HG03039 (cell line): ENCODE data around the gene B3GNT3.
A peak's percentile ranks its signal among the peaks of the same experiment; 100 is the strongest.
"Not testable (repeated sequence)": the region's sequence is repeated elsewhere in the genome, so short reads cannot be mapped to it uniquely, and the experiment has no call there.

Experiments used
- ATAC-seq: cut with Tn5 transposase; IDR thresholded peaks from one replicate; pipeline ENCODE4 v1.9.1; 2021; ENCODE audit warnings: mild to moderate bottlenecking, moderate library complexity; ENCODE audit not compliant: unreplicated experiment

The B3GNT3 gene

GRCh38 chr19:17766543-17767131, 28.3 kb upstream of the B3GNT3 start:
- ATAC-seq, result no peak

DNA sequence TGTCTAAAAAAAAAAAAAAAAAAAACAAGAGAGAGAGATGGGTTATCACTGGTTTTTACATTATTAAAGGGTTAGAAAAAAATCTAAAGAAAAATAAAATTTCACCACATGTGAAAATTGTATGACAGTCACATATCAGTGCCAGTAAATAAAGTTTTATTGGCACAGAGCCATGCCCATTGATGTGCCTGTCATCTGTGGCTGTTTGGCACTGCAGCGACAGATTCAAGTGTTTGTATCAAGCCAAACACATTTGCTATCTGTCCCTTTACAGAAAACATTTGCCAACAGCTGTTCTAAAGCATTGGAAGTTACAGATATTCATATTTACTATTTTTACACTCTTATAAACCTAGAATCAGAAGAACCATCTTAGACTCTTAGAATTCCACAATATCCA, 27.4 kb upstream of the B3GNT3 start:
- no peak for ATAC-seq

- no peak for ATAC-seq
Observed at GRCh38 chr19:17770613-17771012, 24.3 kb upstream of the B3GNT3 start.

- no peak for ATAC-seq
Observed at GRCh38 chr19:17772172-17772571, 22.8 kb upstream of the B3GNT3 start.

GRCh38 chr19:17775245-17775927, 19.6 kb upstream of the B3GNT3 start:
- ATAC-seq, result no peak

GRCh38 chr19:17775991-17776803, 18.7 kb upstream of the B3GNT3 start:
- peak; percentile 49 for ATAC-seq

DNA sequence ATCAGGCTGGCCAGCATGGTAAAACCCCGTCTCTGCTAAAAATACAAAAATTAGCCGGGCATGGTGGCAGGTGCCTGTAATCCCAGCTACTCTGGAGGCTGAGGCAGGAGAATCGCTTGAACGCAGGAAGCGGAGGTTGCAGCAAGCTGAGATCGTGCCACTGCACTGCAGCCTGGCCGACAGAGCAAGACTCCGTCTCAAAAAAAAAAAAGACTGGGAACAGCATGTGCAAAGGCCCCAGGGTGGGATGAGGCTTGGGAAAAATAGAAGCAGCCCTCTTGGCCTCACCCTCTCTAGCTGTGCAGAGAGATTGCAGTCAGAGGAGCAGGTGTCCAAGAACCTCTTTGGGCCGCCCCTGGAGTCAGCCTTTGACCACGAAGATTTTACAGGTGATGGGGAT, 17.1 kb upstream of the B3GNT3 start:
- not testable (repeated sequence) for ATAC-seq

- ATAC-seq, result no peak
Observed at GRCh38 chr19:17778251-17778967, 16.5 kb upstream of the B3GNT3 start.

GRCh38 chr19:17778968-17779929, 15.7 kb upstream of the B3GNT3 start:
- no peak for ATAC-seq

DNA sequence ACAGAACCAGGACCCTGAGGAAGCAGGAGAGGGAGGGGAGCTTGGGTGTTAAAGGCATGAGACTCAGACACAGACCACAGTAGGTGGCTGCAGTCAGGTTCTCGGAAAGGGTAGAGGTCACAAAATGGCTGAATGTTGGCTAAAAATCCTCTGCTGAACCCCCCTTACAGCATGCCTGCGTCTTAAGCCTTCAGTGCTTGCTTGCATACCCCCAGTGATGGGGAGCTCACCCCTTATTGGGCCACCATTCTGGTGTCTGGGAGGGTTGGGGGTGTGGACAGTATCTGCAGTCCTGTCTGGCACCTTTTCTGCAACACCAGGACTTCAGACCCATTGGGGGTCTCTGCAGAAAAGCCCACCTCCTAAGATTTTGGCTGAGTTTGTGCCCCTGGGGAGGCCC, 14.2 kb upstream of the B3GNT3 start:
- no peak for ATAC-seq

- not testable (repeated sequence) for ATAC-seq
Observed at GRCh38 chr19:17783721-17784120, 11.2 kb upstream of the B3GNT3 start.

DNA sequence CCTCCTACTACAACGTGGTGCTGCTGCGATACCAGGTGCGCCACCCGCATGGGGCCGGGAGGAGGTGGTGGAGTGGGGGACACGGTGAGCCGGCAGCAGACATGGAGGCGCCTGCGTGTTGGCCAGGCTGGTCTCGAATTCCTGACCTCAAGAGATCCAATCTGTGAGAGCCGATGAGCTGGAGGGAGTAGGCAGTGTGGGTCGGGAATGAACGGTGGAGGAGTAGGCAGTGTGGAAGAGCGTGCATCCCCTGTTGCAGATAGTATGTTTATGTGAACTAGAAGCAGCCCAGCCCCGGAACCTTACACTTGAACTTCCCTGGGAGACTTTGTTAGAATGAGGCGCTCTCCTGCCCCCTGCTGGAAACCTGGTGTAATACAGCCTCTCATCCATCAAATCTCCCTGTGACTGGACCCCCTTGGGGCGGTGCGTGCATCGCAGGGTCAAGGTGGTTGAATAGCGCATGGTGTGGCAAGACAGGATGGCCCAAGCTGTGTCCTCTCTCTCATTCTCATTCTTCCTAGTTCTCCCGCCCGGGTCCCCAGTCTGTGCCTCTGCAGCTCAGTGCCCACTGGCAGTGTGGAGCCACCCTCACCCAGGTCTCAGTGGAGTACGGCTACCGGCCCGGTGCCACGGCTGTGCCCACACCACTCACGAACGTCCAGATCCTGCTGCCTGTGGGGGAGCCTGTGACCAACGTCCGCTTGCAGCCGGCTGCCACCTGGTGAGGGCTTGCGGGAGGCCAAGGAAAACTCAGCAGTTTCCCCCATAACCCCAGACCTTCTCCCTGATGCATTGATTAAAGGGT, 10.5 kb upstream of the B3GNT3 start:
- ATAC-seq, result no peak

GRCh38 chr19:17787274-17787913, 7.5 kb upstream of the B3GNT3 start:
- no peak for ATAC-seq

DNA sequence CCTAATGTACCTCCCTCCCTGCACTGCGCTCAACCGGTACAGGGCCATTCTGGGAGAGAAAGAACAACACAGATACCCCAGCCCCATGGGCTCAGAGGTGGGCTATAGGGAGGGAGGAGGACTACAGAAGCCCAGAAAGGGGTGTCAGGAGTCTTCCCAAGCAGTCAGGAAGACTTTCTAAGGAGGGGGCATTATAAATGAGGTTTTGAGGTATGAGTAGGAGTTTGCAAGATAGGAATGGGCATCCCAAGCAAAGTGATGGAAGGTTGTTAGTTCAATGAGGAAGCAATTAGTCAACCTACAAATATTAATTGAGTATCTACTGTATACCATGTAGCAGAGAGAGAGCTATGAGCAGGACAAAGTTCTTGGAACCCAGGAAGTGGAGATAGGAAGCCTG, 6.3 kb upstream of the B3GNT3 start:
- ATAC-seq, result no peak

DNA sequence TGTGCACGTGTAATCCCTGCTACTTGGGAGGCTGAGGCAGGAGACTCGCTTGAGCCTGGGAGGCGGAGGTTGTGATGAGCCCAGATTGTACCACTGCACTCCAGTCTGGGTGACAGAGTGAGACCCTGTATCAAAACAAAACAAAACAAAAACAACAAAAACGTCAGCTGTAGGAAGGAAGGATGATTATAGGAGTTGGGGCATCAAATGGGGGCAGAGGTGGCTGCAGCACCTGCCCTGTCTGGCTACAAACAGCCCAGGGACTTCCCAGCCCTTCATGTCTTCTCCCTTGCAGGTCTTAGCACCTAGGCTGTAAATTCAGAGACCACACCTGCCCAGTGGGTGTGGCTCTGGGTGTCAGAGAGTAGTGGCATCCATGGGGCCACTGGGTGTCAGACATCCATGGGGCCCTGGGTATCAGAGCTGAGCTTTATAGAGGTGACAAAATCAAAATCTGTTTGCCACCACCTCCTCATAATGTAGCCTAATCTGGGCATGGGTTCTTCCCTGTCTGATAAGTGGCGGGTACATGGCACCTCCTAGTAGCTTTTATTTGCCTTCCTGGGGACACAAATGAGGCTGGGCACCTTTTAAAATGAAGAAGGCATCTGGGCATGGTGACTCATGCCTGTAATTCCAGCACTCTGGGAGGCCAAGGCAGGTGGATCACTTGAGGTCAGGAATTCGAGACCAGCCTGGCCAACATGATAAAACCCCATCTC, 4.7 kb upstream of the B3GNT3 start:
- no peak for ATAC-seq

DNA sequence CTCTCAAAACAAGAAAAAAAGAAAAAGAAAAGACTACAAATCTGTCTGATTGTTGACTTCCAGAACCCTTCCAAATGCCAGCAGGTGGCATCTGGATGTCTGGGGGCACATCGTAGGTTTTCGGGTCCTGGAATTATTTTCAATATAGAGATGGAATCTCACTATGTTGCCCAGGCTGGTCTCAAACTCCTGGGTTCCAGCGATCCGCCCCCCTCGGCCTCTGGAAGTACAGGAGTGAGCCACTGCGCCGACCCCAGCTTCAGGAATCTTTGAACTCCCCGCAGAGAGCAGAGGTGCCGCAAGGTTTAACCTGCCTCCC, 567 bp upstream of the B3GNT3 start:
- no peak for ATAC-seq

DNA sequence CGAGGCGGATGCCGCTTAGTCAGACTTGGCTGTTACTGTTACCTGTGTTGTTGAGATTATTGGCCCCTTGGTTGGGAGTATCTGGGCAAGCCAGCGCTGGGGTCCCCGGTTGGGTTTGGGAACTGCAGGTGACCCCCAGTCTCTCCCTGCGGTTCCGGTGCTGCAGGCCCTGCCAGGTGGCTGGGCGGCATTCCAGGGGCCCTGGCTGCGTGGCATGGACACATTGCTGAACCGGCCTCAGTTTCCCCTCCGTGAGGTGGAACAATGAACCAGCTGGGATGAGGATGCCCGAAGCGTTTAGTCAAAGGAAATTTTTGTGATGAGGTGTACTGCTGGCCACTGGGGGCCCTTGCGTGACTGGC, 538 bp downstream of the B3GNT3 start:
- no peak for ATAC-seq

- no peak for ATAC-seq
Observed at GRCh38 chr19:17796013-17796837, 1.3 kb downstream of the B3GNT3 start.
